ENCODE measurements around the gene CFH.
A peak's percentile ranks its signal among the peaks of the same experiment; 100 is the strongest.
"Not testable (repeated sequence)": the region's sequence is repeated elsewhere in the genome, so short reads cannot be mapped to it uniquely, and the experiment has no call there.

Gene CFH

DNA sequence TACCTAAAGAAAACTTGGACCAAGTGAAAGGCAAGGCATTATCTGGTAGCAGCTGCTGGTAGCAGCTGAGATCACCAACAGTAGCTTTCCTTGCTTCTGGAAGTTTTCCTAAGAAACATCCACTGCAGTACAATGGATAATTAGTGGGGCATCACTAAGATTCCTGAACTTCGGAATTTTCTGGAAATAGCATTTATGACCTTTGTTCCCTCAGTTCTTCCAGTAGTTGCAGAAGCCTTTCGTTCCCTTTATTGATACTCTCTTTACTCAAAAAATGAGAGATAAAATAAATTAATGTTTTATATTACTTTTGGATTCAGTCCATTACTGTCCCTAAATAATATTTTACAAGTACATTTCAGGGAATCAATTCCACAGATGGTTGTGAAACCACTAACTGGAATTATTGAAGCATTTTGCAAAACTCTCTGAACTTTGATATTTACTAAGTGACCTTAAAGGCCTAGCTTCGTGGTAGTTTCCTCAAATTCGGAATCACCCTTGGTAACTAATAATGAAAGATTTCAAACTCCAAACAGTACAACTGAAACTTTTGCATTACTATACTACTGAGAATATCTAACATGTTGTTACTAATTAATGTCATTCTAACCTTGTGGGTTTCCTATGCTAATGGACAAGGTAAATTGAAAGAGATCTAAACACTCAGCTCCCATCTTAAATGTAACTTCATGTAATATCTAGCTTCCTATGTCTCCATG lies 113.3 kb downstream of the CFH start:
- not testable (repeated sequence) for DNase-seq (ENCODE audit: low spot score)

DNA sequence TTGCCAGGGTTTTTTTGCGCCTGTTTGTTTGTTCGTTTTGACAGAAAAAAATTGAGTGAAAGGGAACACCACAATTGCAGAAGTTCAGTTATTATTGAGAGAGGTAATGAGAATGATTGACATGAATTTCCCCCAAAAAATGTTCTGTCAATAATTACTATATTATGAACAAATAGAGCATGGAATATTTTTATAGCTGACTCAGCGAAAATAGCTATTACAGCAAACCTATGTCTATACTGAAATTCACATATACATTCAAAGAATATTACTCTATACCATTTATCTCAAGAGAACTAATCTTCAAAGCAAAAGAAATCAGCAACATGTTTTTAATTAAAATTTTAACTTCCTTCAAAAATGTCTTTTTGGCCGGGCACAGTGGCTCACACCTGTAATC lies 118.0 kb downstream of the CFH start:
- DNase-seq (ENCODE audit: low spot score) = not testable (repeated sequence)

DNA sequence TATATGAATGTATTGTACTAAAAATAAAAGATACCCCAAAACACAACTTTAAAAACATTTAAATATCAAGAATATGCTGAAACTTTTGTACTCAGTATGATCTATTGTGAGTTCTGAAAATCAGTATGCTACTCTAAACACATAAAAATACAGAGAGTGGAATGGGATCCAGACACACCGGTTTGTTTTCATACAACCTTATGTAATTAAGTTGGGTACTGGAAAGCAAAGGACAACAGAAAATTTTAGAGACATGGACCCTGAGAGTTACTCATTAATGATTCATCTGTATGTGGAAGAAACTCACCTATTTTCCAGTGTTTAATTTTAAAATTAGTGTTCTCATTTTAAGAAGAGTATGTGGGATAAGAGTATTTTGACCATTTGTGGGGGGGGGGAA lies 121.9 kb downstream of the CFH start:
- DNase-seq (ENCODE audit: low spot score) = no peak

DNA sequence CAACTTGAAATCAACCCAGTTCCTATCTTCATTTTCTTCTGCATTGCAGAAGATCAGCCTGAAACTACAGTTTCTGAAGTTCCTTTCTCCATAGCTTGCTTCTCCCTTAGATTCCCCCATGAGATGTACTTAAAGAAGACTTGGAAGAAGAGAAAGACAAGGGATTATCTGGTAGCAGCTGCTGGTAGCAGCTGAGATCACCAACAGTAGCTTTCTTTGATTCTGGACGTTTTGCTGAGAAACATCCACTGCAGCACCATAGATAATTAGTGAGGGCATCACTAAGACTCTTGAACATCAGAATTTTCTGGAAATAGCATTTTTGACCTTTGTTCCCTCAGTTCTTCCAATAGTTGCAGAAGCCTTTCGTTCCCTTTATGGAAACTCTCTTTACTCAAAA lies 122.3 kb downstream of the CFH start:
- DNase-seq (ENCODE audit: low spot score) = no peak

DNA sequence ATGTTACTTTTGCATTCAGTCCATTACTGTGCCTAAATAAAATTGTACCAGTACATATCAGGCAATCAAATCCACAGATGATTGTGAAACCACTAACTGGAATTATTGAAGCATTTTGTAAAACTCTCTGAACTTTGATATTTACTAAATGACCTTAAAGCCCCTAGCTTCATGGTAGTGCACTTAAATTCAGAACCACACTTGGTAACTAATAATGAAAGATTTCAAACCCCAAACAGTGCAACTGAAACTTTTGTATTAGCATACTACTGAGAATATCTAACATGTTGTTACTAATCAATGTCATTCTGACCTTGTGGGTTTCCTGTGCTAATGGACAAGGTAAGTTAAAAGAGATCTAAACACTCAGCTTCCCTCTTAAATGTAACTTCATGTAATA lies 122.8 kb downstream of the CFH start, which contains the start of gene CFHR3:
TSS of gene CFHR3 (plus strand) at position 238 of the 400 bp plus-strand sequence. CDS start at position 285, 47 bp downstream.
- no peak for DNase-seq (ENCODE audit: low spot score)

DNA sequence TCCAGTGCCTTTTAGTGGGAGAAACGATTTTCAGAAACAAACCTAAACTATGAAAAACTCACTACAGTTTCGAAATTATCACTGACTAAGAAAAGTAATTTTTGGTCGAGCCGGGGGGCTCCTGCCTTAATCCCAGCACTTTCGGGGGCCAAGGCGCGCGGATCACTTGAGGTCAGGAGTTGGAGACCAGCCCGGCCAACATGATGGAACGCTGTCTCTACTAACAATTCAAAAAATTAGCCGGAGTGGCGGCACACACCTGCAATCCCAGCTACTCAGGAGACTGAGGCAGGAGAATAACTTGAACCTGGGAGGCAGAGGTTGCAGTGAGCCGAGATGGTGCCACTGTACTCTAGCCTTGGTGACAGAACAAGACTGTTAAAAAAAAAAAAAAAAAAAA lies 125.8 kb downstream of the CFH start:
- DNase-seq (ENCODE audit: low spot score) = no peak

DNA sequence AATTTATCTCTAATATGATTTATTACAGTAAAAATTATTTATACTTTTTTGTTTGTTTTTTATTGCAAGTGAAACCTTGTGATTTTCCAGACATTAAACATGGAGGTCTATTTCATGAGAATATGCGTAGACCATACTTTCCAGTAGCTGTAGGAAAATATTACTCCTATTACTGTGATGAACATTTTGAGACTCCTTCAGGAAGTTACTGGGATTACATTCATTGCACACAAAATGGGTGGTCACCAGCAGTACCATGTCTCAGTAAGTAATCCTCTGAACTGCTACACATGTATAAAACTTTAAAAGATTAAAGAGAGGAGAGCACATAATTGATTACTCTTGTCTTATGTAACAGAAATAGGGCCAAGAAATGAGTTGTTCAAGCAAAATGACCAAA lies 127.2 kb downstream of the CFH start:
- peak; percentile 1 for DNase-seq (ENCODE audit: low spot score)

DNA sequence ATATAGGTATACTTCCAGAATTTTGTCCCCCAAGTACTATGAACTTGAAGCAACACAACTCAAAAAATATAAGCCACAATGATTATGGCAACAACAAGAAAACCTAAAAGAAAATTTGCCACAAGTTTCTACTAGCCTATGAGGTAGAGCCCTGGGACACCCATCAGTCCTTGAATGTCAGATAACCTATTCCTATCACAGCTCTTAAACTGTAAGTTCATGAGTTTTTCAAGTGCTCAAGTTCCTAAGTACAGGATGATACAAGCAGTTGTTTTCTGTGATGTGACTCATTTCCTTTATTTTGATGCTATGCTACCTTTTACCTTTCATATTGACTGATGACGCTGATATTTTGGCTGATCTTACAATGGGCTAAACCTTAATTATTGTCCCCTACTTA lies 139.4 kb downstream of the CFH start:
- DNase-seq (ENCODE audit: low spot score) = not testable (repeated sequence)

DNA sequence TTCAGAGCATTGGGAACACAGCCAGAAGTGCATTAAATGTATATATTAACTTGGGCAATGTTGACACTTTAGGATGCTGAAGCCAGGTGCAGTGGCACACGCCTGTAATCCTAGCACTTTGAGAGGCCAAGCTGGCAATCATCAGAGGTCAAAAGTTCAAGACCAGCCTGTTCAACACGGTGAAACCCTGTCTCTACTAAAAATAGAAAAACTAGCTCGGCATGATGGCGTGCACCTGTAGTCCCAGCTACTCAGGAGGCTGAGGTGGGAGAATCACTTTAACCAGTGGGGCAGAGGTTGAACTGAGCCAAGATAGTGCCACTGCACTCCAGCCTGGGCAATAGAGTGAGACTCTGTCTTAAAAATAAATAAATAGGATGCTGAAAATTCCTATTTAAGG lies 142.3 kb downstream of the CFH start:
- not testable (repeated sequence) for DNase-seq (ENCODE audit: low spot score)

All from SW480 (cell line).